UCSD-AML1 (cell line): ENCODE data around the gene MUC22.

Source experiments
- DNase-seq: peaks from one replicate; lab custom pipeline; 2025; ENCODE audit not compliant: unreplicated experiment; lab: John Stamatoyannopoulos, UW

The MUC22 gene

GRCh38 chr6:31075528-31075927, 65.3 kb downstream of the MUC22 start:
- no peak for DNase-seq

GRCh38 chr6:31076611-31077010, 66.3 kb downstream of the MUC22 start:
- no peak for DNase-seq

- DNase-seq = peak; percentile 41
These were observed 69.5 kb downstream of the MUC22 start for GRCh38 chr6:31079656-31080261.

- no peak for DNase-seq
These were observed 71.6 kb downstream of the MUC22 start for GRCh38 chr6:31081872-31082271.

GRCh38 chr6:31083742-31084354, 73.6 kb downstream of the MUC22 start:
- DNase-seq = peak; percentile 27
